AG09319 (cell line): ENCODE results near the gene DENND4C.
"Not testable (repeated sequence)": the region's sequence is repeated elsewhere in the genome, so short reads cannot be mapped to it uniquely, and the experiment has no call there.

Experiments
- DNase-seq: peaks from one replicate; pipeline ENCODE4 v3.0.0-alpha.2; 2010; ENCODE audit warnings: low read depth; ENCODE audit errors: extremely low read depth
- TF ChIP-seq, protein P1 (sequence below): IDR thresholded peaks from 2 replicates; pipeline ENCODE4 v1.5.1; 2011; ENCODE audit warnings: low read depth, mild to moderate bottlenecking, inconsistent platforms, low read length, moderate library complexity

The DENND4C gene

DNA sequence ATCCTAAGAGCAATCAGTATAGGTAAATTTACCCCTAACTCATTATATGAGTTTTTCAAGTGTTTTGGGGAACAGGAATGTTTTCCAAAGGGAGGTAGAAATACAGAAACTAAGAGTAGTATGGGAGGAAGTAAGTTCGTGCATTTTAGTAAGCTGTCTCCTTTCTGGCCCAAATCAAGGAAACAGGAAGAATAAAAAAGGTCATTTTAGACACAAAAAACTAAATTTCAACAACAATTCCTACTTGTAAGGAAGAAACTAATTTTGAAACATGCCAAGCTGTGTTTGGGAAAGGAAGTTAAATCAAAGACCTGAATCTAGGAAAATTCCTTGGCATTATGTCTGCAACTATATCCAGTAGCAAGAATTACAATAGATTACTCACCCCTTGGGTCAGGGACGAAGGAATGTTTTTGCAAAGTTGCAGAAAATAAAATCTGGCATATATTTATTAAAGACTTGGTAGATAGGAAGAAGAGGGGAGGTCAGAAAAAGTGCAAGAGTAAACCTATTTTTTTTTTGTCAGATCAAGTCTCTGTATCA, 156.1 kb downstream of the DENND4C start:
- no peak for DNase-seq
- TF ChIP-seq, protein P1, sequence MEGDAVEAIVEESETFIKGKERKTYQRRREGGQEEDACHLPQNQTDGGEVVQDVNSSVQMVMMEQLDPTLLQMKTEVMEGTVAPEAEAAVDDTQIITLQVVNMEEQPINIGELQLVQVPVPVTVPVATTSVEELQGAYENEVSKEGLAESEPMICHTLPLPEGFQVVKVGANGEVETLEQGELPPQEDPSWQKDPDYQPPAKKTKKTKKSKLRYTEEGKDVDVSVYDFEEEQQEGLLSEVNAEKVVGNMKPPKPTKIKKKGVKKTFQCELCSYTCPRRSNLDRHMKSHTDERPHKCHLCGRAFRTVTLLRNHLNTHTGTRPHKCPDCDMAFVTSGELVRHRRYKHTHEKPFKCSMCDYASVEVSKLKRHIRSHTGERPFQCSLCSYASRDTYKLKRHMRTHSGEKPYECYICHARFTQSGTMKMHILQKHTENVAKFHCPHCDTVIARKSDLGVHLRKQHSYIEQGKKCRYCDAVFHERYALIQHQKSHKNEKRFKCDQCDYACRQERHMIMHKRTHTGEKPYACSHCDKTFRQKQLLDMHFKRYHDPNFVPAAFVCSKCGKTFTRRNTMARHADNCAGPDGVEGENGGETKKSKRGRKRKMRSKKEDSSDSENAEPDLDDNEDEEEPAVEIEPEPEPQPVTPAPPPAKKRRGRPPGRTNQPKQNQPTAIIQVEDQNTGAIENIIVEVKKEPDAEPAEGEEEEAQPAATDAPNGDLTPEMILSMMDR = no peak

DNA sequence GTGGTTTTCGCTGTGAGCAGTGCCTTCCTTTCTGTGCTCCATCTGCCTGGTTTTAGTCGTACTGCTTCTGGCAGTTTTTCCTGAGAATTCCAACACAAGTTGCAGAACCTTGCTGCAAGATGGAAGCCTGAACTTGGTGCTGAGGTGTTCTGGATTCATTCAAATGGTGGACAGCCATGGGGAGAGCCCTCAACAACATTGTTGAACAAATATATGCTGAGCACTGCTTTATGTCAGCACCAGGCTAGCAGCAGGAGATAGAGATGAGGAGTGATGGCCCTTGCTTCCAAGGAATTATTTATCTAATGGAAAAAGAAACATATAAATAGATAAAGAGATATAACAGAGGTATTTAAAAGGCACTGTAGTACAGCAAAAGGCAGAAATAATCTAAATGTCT, 156.8 kb downstream of the DENND4C start:
- DNase-seq = no peak
- TF ChIP-seq, protein P1 = no peak

DNA sequence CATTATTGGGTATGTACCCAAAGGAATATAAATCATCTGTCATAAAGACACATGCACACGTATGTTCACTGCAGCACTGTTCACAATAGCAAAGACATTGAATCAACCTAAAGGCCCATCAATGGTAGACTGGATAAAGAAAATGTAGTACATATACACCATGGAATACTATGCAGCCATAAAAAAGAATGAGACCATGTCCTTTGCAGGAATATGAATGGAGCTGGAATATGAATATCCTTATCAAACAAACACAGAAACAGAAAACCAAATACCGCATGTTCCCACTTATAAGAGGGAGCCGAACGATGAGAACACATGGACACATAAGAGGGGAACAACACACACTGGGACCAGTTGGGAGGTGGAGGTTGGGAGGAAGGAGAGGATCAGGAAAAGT, 159.0 kb downstream of the DENND4C start:
- DNase-seq = not testable (repeated sequence)

DNA sequence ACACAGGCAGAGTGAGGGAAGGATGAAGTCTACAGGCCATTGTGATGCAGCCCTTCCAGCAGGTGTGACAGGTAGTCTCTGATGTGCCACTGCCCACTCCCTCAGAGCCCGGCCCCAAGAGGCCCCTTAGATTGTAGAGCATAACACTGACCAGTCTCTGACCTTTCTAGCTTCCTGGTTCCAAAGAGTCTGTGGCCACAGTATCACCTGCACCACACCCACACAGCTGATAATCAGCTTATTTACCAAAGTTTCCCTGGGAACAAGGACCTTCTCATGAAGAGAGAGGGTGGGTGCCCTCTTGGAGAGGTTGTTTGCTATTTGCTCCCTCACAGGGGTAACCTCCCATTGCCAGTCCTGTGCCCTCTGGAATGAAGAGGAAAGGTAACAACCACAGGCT, 167.4 kb downstream of the DENND4C start:
- DNase-seq = no peak
- TF ChIP-seq, protein P1 = no peak

DNA sequence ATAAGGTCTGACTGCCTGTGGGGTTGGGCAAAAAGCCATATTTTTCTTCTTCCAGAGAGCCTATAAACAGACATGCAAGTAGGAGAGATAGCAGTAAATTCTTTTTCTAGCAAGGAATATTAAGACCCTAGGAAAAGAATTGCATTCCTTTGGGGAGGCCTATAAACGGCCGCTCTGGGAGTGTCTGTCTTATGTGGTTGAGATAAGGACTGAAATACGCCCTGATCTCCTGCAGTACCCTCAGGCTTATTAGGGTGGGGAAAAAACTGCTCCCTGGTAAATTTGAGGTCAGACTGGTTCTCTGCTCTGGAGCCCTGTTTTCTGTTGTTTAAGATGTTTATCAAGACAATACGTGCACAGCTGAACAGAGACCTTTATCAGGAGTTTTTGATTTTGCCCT, 172.7 kb downstream of the DENND4C start:
- DNase-seq = not testable (repeated sequence)

DNA sequence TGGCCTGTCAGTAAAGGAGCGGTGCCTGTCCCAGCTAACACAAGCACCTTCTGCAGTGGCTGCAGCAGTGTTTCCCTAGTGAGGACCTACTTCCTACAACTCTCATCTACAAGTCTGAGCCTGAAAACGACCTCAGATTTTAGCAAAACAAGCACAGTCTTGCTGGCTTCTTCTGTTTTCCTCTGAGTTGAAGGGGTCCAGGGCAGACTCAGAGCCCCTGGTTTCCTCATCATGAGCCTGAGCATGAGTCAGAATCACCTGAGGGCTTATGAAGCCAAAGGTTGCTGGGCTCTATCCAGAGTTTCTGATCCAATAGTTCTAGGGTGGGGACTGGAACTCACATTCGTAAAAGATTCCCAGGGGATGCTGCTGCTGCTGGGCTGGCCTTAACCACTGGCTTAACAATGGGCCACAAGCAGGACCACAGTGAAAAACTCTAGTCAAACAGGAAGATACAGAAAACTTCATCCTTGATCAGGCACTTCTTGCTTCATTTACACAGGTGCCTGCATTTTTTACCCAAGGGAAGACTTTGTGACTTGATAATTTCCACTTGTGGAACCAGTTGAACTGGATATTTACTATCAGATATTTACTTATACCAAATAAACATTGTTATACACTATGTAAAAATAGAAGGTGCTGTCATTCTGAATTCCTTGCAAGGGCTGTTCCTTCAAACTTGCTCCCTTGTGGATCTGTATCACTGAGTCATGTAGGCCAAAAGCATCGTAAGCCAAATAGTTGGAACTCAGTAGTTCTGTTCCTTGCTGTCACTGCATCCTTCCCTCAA, 174.0 kb downstream of the DENND4C start:
- no peak for DNase-seq
- TF ChIP-seq, protein P1 = no peak

DNA sequence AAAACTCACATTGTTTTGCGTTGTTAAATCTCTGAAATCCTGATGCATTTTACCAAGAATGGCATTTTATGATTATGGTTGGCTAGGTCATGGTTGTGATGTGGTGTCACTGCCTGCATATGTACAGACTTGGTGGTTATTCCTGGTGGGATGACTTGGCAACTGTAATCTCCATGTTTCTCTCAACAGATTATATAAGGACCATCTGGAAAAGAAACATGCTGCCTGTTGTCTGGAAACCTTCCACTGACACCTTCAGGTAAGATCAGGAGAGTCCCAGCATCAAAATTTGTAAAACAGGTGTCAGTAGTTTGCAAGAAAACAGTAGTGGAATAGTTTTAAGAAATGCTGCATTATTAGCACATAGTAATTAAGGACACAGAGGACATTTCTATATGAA, 175.3 kb downstream of the DENND4C start:
- DNase-seq = no peak

DNA sequence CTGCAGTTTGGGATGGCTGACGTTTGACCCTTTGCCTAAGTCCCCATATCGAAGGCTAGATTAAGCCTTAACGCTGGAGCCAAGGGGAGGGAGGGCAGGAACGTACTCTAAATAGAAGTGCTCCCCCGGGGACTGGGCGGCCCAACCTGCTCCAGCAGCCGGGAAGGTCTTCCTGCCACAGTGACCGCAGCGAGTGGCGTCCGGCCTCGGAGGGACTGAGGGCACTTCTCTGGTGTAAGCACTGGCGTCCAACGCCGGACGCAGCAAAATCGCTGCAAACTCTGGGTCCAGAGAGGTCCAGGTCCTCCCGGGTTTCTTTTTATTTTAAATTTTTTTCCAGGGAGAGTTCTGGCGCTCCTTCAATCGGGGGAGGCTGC, 177.8 kb downstream of the DENND4C start:
- DNase-seq = no peak
- TF ChIP-seq, protein P1 = no peak

More for the DNA sequence above, 175.3 kb downstream of the DENND4C start:
- TF ChIP-seq, protein P1 = no peak
